NOMO-1 treated with DMSO at 0.1 percent for 48 hours (cell line): ENCODE results near the gene NR2C2AP.
A peak's percentile ranks its signal among the peaks of the same experiment; 100 is the strongest.

Experiments
- DNase-seq: peaks from one replicate; lab custom pipeline; 2025; ENCODE audit not compliant: unreplicated experiment; lab: John Stamatoyannopoulos, UW

NR2C2AP gene

GRCh38 chr19:19215792-19216191, 12.6 kb upstream of the NR2C2AP start:
- DNase-seq = no peak

GRCh38 chr19:19214892-19215291, 11.7 kb upstream of the NR2C2AP start:
- peak; percentile 27 for DNase-seq

GRCh38 chr19:19214159-19214490, 10.9 kb upstream of the NR2C2AP start:
- no peak for DNase-seq

- no peak for DNase-seq
Measured at GRCh38 chr19:19213426-19214158, 10.4 kb upstream of the NR2C2AP start.

GRCh38 chr19:19212916-19213315, 9.7 kb upstream of the NR2C2AP start:
- no peak for DNase-seq

DNA sequence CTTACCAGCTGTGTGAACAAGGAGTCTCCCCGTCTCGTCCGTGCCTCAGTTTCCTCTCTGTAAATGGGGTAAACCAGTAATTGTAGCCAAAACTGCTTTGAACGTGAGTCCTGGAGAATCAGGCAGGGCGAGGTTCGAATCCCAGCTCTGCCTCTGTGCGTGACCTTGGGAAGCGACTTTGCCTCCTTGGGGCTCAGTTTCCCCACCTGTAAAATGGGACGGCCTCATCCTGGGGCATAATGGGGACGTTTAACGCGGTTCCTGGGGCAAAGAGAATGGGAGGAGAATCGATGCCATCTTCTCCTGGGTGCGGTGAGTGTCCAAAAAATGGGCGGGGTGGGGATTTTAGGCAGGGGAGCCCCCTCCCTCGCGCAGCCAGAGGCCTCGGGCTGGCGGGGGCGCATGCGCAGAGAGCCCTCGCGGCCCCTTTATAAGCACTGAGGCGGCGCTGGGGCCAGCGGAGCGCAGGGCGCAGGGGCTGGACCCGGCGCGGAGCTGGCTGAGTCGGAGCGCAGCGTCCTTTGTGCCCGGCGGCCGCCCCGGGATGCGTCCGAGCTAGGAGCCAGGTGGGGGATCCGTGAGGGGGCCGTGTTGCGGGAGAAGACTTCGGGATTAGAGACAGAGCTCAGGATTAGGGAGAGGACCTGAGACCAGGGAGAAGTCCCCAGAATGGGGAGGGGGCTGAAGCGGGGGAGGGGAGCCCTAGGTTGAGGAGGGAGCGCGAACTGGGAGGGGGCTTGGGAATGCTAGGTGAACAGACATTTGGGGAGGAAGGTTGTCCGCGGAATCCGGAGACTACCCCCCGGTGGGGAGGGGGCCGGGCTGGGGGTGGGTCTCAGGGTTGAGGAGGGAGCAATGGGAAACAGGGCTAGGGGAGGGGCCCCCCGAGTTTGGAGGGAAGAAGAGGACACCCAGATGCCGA, 8.5 kb upstream of the NR2C2AP start, which contains the start of gene NCAN:
TSS of gene NCAN (plus strand) at position 460 of the 922 bp plus-strand sequence. CDS start 4,996 bp downstream, outside the sequence.
- no peak for DNase-seq

GRCh38 chr19:19209372-19209771, 6.2 kb upstream of the NR2C2AP start:
- no peak for DNase-seq

GRCh38 chr19:19207637-19208572, 4.7 kb upstream of the NR2C2AP start:
- DNase-seq = no peak

DNA sequence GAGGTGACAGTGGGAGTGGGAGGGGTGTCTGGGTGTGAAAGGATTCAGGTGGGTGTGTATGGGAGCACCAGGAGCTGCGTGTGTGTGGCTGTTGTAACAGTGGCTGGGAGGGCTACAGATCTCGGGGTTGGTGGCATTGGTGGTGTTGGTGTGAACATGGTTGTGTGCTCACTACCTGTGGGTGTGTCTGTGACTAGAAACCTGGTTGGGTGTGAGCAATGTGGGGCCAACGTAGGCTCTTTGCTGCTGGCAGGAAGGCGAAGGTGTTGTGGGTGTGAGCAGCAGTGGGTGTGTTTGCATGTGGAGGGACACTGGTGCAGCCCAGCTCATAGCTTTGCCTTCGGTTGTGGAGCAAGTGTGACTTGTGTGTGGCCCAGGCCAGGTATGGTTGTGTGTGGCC, 3.7 kb upstream of the NR2C2AP start:
- no peak for DNase-seq

DNA sequence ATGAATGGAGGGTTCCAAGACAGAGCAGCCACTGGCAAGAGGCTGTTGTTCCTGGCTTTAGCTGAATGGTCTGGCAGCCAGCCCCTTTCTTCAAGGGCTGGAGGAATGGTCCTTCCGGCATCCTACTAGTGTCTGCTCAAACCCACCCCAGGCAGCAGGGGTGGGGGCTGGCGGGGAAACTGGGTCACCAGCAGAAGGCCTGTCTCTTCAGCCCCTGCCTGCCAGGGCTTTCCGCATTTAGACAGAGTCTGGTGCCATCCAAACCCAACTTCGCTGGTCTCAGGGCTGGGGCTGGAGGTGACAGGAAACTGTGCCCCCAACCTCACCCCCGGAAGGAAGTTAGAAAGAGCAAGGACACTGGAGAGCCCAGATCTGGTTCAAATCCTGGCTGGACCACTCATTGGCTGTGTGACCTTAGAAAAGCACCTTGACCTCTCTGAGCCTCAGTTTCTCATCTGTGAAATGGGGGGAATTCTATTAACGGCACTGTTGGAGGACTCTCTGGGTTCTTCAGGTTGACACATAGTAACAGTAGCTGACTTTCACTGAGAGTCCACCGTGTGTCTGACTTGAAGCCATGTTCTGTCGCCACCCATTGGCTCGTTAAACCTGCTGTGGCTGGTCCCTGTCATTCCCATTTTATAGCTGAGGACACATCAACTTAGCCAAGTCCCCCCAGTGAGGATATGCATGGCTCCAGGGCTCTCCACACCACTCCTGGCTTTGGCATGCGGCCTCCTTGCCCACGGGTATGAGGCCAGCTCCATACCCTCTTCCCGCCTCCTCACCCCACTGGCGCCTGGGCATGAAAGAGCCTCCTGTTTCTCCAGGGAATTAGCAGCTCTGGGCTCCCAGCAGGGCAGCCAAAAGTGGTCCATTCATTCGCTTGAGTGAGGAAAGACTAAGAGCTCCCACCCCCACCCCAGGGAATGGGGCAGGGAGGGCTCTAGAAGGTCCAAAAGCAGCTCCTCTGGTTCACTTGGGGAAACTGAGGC, 2.5 kb upstream of the NR2C2AP start:
- DNase-seq = no peak

GRCh38 chr19:19204181-19204580, 967 bp upstream of the NR2C2AP start:
- no peak for DNase-seq

DNA sequence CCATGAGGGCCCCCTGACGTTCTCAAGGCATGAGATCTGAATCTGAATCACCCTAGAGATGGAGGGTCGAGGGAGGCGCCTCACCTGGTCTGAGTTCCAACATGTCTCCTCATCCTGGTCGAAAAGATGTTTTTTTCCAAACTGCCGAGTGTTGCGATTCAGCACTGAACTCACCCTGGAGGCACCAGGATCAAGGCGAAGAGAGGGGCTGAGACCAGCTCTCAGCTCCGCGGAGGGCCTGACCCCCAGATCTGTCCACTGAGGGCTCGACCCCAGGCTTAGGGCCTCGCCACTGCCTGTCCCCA, 555 bp downstream of the NR2C2AP start:
- DNase-seq = no peak

DNA sequence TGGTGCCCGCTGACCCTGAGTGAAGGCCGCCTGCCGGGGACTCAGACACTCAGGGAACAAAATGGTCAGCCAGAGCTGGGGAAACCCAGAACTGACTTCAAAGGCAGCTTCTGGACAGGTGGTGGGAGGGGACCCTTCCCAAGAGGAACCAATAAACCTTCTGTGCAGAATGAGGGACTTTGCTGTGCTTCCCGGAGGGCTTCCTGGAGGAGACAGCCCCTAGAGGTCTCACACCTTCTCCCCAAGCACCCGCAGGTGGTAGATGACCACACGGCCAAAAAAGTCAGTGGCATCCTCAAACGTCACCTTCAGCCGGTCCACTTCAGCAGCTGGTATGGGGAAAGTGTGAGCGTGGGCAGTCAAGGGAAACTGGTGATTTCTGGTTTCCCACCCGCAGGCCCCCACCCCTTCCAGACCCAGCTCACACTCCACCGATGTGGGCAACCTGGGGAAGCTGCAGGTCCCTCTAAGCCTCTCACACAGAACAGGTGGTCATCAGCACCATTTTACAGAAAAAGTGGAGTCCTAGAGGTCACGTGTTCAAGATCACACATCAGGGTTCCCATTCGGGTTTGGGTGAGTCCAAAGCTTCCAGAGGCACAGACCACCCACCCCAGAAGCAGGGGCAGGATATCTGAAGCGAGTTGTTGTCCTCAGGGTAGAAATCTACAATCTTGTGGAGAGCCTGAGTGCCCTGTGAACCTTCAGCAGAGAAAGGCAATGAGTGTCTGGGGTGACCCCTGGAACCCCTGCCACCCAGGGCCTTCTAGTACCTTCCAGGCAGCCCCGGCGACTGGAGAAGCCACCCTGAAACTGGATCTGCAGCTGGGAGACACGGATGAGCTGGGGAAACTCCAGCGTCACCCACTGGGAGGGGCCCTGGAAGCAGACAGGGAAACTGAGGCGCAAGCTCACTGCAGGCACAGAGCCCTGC, 1.2 kb downstream of the NR2C2AP start:
- no peak for DNase-seq

- DNase-seq = no peak
Measured at GRCh38 chr19:19193926-19194325, 9.3 kb downstream of the NR2C2AP start.

GRCh38 chr19:19192910-19193423, 10.2 kb downstream of the NR2C2AP start:
- no peak for DNase-seq

DNA sequence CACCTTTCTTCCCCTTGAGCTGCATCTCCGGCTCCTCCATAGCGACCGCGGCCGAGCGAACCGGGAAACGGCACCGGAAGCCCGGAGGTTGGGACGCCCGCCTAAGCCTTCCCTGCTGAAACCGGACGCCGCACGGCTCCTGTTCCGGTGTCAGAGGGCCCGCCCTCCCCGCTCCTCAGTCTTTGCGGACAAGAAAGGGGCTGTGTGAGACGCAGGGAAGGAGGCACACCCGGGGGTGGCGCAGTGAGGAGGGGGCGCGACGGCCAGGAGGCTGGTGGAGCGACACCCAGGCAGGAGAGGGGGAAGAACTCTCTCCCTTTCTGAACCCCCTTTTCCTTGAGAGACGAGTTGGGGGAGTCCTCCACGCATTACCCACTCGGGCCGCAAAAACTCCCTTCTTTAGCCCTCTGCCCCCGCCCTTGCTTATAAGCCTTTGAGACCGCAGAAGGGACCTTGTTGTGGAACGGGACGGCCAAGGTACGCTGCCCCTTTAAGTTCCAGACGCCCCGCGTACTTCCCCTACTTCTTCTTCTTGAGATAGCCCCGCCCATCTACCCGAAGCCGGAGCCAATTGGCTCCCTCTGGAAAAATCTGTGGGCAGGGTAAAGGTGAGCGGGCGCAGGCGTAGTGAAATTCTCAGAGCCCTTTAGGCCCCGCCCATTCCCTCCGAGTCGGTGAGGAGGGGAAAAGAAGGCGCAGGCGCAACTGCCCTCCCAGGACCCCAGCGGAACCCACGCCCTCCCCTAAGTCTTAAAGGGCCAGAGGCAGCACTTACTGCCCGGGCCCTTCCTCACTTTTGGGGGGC, 10.9 kb downstream of the NR2C2AP start, which contains the start of the genes BORCS8 and RFXANK:
TSS of gene BORCS8 (minus strand) at position 75 of the 805 bp plus-strand sequence. CDS start at position 40, 35 bp downstream.
TSS of gene RFXANK (plus strand) at position 181 of the 805 bp plus-strand sequence. CDS start 1,689 bp downstream, outside the sequence.
- DNase-seq = peak; percentile 99

- no peak for DNase-seq
Measured at GRCh38 chr19:19191768-19192077, 11.5 kb downstream of the NR2C2AP start.

DNA sequence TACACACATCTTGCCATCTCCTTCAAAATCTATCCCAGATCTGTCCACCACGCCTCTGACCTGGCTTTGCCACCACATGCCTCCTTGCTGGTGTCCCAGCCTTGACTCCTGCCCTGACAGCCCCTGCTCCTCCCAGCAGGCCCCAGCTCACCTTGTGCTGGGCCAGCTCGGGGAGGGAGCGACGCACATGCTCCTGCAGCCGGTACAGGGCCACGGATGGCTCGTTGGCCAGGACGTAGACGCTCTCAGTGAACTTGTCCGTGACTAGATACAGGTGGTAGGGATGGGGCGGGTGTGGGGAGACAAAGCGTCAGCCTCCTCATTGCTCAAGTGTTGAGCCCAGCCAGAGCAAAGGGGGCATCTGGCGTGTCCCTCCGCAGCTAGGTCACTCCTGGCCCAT, 16.5 kb downstream of the NR2C2AP start:
- no peak for DNase-seq
